Gastroesophageal sphincter (tissue), 4 donors: ENCODE results near the gene TMEM178B. TPM values are rescaled to one million over a fixed set of nuclear protein-coding genes. Genes with fewer than 3 reads are reported as not detected.

Experiments
- ATAC-seq: fragments of 150-250 bp; one replicate; pipeline ENCODE4 v1.9.1; 2016; ENCODE audit warnings: mild to moderate bottlenecking, moderate library complexity
- H3K27ac ChIP-seq, 4 donors: fragments of 200-600 bp; sonication (generic) in 3 of 4; 1 replicate in 3 of 4; 2 replicates in 1 of 4; pipeline ENCODE4 v1.5.1; 2016 to 2019
- H3K27me3 ChIP-seq: fragments of 200-600 bp; sonication (generic); one replicate; pipeline ENCODE4 v1.5.1; 2019
- H3K36me3 ChIP-seq, 2 donors: fragments of 200-600 bp; sonication (generic); one replicate each; pipeline ENCODE4 v1.5.1; 2019; ENCODE audit warnings: control low read depth in 1 of 2
- H3K4me1 ChIP-seq, 3 donors: fragments of 200-600 bp; sonication (generic); 1 replicate in 2 of 3; 2 replicates in 1 of 3; pipeline ENCODE4 v1.5.1; 2016 to 2019; ENCODE audit warnings: control low read depth in 2 of 3
- H3K4me3 ChIP-seq, 2 donors: fragments of 200-600 bp; sonication (generic); one replicate each; pipeline ENCODE4 v1.5.1; 2019; ENCODE audit warnings: mild to moderate bottlenecking in 1 of 2, moderate library complexity in 1 of 2
- H3K9me3 ChIP-seq, 3 donors: fragments of 200-600 bp; sonication (generic); one replicate each; pipeline ENCODE4 v1.5.1; 2017 to 2019; ENCODE audit warnings: control low read depth in 2 of 3
- CTCF ChIP-seq, 4 experiments: fragments of 200-600 bp in 2 of 4; fragments of 450-650 bp in 2 of 4; sonication (generic) in 1 of 4; IDR thresholded peaks; one replicate each; pipeline ENCODE4 v1.5.1; 2017 to 2019; ENCODE audit warnings: antibody characterized with exemption in 4 of 4, mild to moderate bottlenecking in 2 of 4, moderate library complexity in 2 of 4
- EP300 ChIP-seq: sonication (generic); formaldehyde crosslinking; IDR thresholded peaks from one replicate; pipeline ENCODE4 v1.6.1; 2017; ENCODE audit warnings: antibody characterized with exemption, mild to moderate bottlenecking
- POLR2A ChIP-seq, 2 donors: fragments of 450-650 bp; IDR thresholded peaks; one replicate each; pipeline ENCODE4 v1.6.1; 2017; ENCODE audit warnings: antibody characterized with exemption in 2 of 2, mild to moderate bottlenecking in 2 of 2, moderate library complexity in 1 of 2
- POLR2AphosphoS5 ChIP-seq: sonication (generic); formaldehyde crosslinking; IDR thresholded peaks from one replicate; pipeline ENCODE4 v1.6.1; 2017; ENCODE audit warnings: antibody characterized with exemption
- WGBS, 2 donors: methylation state at CpG; one replicate each; pipeline ENCODE4 v1.1.5; 2018; ENCODE audit warnings: low coverage in 1 of 2; 5-methylcytosine and 5-hydroxymethylcytosine counted together
- total RNA-seq, 4 donors: library from RNA; depleted of rRNA; stranded (reverse); fragments of >200 nt; gene quantifications; one replicate each; pipeline ENCODE4 v1.1.0, GENCODE V29; 2016

The TMEM178B gene
- total RNA-seq, 4 donors from 2014 or later = 0.62 to 1.4 (median 1.0) TPM

- WGBS, 2 donors = 61% methylated on average over 4 of the region's 4 CpGs; no CpG with 5 or more reads in 1 of the 2 donors
- Histone ChIP-seq H3K4me3 (no peak overlapping the region), H3K36me3 (no peaks in the 10 kb centered on the region), H3K9me3 (no peaks in the 10 kb centered on the region), H3K27ac (no peak overlapping the region), H3K4me1 (no peaks in the 10 kb centered on the region), H3K27me3 (no peaks in the 10 kb centered on the region)
- TF ChIP-seq POLR2A (IDR thresholded peaks at IDR 0.05) = no peak
- TF ChIP-seq POLR2AphosphoS5 = no peak
- TF ChIP-seq EP300 = no peak
- TF ChIP-seq CTCF (IDR thresholded peaks at IDR 0.05) = no peak
- ATAC-seq = no peak
These were observed 202.2 kb downstream of the TMEM178B start for GRCh38 chr7:141276031-141276430.

- 61 to 76% methylated on average over 3 of the region's 3 CpGs for WGBS, 2 donors
- no peak overlapping the region for H3K4me3 ChIP-seq
- no peak overlapping the region for H3K27ac ChIP-seq
- H3K4me1 ChIP-seq = no peaks in the 10 kb centered on the region
- H3K27me3 ChIP-seq = no peaks in the 10 kb centered on the region
- H3K9me3 ChIP-seq = no peaks in the 10 kb centered on the region
- no peak for ATAC-seq
- TF ChIP-seq POLR2AphosphoS5 = no peak
- TF ChIP-seq POLR2A (IDR thresholded peaks at IDR 0.05) = no peak
- no peak for TF ChIP-seq CTCF (IDR thresholded peaks at IDR 0.05)
- TF ChIP-seq EP300 = no peak
- no peaks in the 10 kb centered on the region for H3K36me3 ChIP-seq
These were observed 206.2 kb downstream of the TMEM178B start for GRCh38 chr7:141280100-141280499.

- H3K36me3 ChIP-seq = no peaks in the 10 kb centered on the region
- no peaks in the 10 kb centered on the region for H3K27me3 ChIP-seq
- H3K4me1 ChIP-seq = no peaks in the 10 kb centered on the region
- WGBS, 2 donors = 81% methylated on average over 6 of the region's 7 CpGs; no CpG with 5 or more reads in 1 of the 2 donors
- no peaks in the 10 kb centered on the region for H3K9me3 ChIP-seq
- H3K4me3 ChIP-seq = no peak overlapping the region
- no peak for TF ChIP-seq EP300
- TF ChIP-seq POLR2A (IDR thresholded peaks at IDR 0.05) = no peak
- TF ChIP-seq POLR2AphosphoS5 = no peak
- no peak for TF ChIP-seq CTCF (IDR thresholded peaks at IDR 0.05)
- no peak for ATAC-seq
- H3K27ac ChIP-seq = no peak overlapping the region
These were observed 207.4 kb downstream of the TMEM178B start for GRCh38 chr7:141281311-141281710.

GRCh38 chr7:141286522-141286921 lies 212.7 kb downstream of the TMEM178B start:
- Histone ChIP-seq H3K27ac (no peak overlapping the region), H3K4me3 (no peak overlapping the region), H3K27me3 (no peaks in the 10 kb centered on the region), H3K36me3 (no peaks in the 10 kb centered on the region), H3K9me3 (no peaks in the 10 kb centered on the region), H3K4me1 (no peaks in the 10 kb centered on the region)
- 0 to 65% methylated on average over 1 to 3 of the region's 3 CpGs for WGBS, 2 donors
- no peak for TF ChIP-seq EP300
- no peak for TF ChIP-seq POLR2A (IDR thresholded peaks at IDR 0.05)
- TF ChIP-seq CTCF (IDR thresholded peaks at IDR 0.05) = no peak
- no peak for TF ChIP-seq POLR2AphosphoS5
- ATAC-seq = no peak

- Histone ChIP-seq H3K9me3 (no peaks in the 10 kb centered on the region), H3K36me3 (no peaks in the 10 kb centered on the region), H3K27ac (no peak overlapping the region), H3K4me3 (no peak overlapping the region), H3K4me1 (no peaks in the 10 kb centered on the region), H3K27me3 (no peaks in the 10 kb centered on the region)
- TF ChIP-seq EP300 = no peak
- TF ChIP-seq CTCF (IDR thresholded peaks at IDR 0.05) = no peak
- TF ChIP-seq POLR2AphosphoS5 = no peak
- TF ChIP-seq POLR2A (IDR thresholded peaks at IDR 0.05) = no peak
- WGBS, 2 donors = 8 to 30% methylated on average over 4 to 5 of the region's 5 CpGs
- ATAC-seq = no peak
These were observed 214.1 kb downstream of the TMEM178B start for GRCh38 chr7:141287936-141288335.
